ENCODE measurements around the gene DLG2.

Gene DLG2

DNA sequence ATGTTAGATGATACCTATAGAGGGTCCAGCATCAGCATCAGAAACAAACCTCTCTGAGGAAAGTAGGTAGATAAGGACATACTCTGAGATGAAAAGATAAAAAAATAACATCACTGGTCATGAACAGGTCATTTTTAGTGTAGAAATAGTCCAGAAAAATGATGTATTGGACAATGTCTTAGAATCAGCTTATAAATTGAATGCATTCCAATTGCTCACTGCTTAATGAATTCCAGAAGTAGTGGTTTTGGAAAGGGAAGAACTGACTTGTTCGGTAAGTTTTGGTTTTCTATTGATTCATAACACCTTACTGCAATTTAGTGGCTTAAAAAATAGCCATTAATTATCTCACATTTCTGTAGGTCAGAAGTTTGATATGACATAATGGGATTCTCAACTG is 1411.5 kb downstream of the DLG2 start:
- DNase-seq (ENCODE audit: low read depth, low spot score): no peak

- no peak for DNase-seq (ENCODE audit: low read depth, low spot score)
Measured at GRCh38 chr11:84214557-84214956, 1412.6 kb downstream of the DLG2 start.

DNA sequence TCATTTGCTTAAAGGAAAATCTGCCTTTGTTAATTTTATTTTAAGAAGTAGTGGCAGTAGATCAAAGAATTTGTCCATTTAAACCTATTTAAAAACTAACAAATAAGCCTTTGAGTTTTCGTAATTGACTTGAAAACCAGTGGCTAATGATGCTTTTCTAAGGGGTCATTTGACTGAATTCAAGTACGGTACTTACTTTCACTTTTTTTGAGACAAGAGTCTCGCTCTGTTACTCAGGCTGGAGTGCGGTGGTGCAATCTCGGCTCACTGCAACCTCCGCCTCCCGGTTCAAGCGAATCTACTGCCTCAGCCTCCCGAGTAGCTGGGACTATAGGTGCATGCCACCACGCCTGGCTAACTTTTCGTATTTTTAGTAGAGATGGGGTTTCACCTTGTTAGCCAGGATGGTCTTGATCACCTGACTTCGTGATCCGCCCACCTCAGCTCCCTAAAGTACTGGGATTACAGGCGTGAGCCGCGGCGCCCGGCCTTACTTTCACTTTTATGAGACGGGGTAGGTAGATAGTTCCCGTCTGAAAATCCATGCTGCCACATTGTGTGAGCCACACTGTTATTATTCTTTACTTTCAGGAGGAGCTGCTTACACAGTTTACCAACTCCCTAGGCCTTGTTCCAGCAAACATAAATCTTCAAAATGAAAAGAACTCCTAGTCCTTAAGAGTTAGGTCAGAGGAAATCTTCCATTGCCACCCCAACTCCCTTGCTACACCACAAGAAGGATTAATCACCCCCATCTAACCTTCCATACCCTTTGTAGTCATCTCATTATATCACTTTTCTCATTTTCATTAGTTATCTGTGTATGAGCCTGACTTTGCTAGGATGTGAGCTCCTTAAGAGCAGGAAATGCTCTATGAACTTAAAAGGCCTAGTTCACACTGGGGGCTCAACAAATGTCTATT is 1414.4 kb downstream of the DLG2 start:
- DNase-seq (ENCODE audit: low read depth, low spot score): no peak

DNA sequence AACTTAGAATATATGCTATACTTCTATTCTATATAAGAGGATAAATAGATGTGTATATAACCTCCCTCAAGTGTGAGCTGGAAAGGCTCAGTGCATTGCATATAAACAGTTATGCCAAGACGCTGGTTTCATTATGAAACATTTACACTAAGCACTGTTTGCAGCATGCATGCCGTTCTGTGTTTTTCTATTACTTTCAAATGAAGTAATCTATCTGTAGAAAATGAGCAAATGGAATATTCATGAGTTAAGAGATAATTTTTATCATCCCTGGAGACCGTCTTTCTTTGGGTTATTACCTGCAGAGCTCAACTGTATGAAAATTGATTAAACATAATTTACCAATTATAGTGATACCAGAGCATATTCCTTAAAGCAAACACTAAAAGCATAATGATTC is 1415.2 kb downstream of the DLG2 start:
- no peak for DNase-seq (ENCODE audit: low read depth, low spot score)

- no peak for DNase-seq (ENCODE audit: low read depth, low spot score)
Measured at GRCh38 chr11:84194696-84195095, 1432.4 kb downstream of the DLG2 start.

- no peak for DNase-seq (ENCODE audit: low read depth, low spot score)
Measured at GRCh38 chr11:84193706-84194105, 1433.4 kb downstream of the DLG2 start.

GRCh38 chr11:84188521-84188920 is 1438.6 kb downstream of the DLG2 start:
- DNase-seq (ENCODE audit: low read depth, low spot score): no peak

DNA sequence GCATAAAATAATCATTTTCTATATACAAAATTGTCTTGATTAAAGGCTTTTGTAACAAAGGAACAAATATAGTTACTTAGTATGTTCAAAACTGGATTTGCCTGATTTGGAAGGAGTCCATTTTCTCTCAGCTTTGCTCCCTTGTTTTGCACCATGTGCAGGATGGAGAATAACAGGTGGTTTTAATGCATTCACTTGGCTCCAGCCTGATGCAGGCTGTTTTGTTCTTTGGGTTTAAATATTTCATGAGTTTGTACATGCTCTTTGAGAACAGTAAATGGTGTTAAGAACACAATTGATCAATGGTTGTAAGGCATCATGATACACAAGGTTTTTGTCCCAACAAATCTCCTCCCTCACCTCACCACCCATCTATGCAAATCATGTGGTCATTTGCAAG is 1454.1 kb downstream of the DLG2 start:
- no peak for DNase-seq (ENCODE audit: low read depth, low spot score)

DNA sequence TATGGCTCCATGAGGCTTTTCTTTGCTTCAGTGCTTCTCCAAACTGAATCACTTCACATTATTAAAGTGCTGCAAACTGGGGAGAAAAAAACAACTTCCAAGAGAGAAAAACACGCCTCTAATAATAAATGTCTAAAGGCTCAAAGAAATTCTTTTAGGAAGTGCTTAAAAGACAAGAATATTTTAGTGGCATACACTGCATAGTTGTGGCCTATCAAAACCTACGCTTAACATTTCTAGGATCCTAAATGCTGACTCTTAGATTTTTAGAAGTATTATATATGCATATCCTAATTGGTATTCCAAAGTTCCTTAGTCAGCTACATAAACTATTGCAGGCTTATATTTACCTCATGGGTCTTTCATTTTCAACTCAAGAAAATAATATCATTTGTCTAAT is 1462.0 kb downstream of the DLG2 start:
- DNase-seq (ENCODE audit: low read depth, low spot score): no peak

- DNase-seq (ENCODE audit: low read depth, low spot score): no peak
Measured at GRCh38 chr11:84164728-84165127, 1462.4 kb downstream of the DLG2 start.

- no peak for DNase-seq (ENCODE audit: low read depth, low spot score)
Measured at GRCh38 chr11:84163116-84163515, 1464.0 kb downstream of the DLG2 start.

- DNase-seq (ENCODE audit: low read depth, low spot score): no peak
Measured at GRCh38 chr11:84157639-84158038, 1469.5 kb downstream of the DLG2 start.

GRCh38 chr11:84146826-84147225 is 1480.3 kb downstream of the DLG2 start:
- no peak for DNase-seq (ENCODE audit: low read depth, low spot score)

DNA sequence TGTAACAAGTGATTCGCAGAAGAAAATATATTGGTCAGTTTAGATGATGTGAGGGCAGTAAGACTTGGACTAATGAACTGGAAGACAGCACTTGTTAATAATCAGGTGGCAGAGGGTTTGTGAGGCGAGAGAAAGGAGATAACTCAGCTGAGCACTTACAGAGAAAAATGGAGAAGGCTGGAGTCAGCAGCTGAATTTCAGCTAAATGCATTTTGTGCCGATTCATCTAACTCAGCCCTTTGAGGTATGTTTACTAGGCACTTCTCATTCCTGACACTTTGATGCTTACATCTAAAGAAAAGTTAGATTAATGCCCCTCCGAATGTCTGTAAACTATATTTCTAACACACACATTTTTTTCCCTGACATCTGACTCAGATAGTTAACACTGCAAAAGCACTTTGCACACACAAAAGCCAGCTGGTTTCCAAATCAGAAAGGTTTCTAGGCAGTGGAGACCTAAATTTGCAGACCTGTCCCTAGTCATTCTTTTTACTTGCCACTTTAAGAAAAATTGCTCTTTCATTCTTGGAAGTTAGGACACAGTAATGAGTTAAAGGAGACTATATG is 1481.4 kb downstream of the DLG2 start:
- DNase-seq (ENCODE audit: low read depth, low spot score): no peak

GRCh38 chr11:84144531-84144930 is 1482.6 kb downstream of the DLG2 start:
- DNase-seq (ENCODE audit: low read depth, low spot score): no peak

GRCh38 chr11:84142411-84142810 is 1484.7 kb downstream of the DLG2 start:
- DNase-seq (ENCODE audit: low read depth, low spot score): no peak

- DNase-seq (ENCODE audit: low read depth, low spot score): no peak
Measured at GRCh38 chr11:84140386-84141169, 1486.6 kb downstream of the DLG2 start.

DNA sequence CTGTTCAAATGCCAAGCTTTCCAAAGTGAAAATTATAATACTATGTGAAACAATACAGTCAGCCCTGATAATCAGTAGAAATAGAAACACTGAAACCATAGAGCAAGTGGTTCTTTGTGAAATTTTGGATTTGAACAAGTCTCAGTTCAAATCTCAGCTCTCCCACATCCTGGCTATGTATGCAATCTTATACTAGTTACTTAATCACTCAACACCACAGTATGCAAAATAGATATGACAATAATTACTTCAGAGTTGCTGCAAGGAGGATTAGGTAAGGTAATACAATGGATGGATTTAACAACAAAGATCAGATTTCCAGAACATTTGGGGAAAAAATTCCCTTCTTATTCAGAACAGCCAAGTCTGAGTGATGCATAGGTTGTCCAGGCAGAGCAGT is 1489.2 kb downstream of the DLG2 start:
- no peak for DNase-seq (ENCODE audit: low read depth, low spot score)

DNA sequence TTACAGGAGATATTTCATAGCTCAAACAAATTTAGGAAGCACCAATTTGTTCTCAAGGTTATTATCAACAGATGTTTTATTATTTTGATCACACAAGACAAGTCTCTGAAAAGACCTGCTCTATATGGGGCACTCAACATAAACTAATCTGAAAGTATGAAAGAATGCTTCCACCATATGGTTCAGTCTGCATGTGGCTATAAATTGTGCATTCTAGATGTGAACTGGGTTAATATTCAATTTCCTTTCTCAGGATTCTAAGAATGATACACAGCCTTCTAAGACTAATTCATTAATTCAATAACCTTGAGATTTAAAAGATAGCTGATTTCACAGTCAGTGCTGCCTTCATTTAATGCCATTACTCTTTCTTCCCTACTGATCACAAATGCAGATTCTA is 1489.6 kb downstream of the DLG2 start:
- DNase-seq (ENCODE audit: low read depth, low spot score): no peak

DNA sequence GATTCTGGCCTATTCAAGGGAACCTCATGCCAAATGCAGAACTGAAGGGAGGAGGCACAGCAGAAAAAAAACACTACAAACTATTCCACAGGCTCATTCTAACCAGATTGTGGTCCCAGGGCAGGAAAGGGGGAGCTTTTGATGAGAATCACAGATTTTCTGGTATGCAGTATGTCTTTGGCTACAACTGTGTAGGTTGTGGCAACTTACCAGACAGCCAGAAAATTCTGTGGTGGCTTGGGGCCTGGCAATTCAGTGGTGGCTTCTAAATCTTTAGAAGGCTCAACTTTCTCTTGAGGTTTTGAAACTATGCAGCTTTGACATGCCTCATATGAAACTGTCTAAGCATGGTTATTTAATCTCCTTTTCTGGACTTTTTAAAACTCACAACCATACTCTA is 1490.2 kb downstream of the DLG2 start:
- no peak for DNase-seq (ENCODE audit: low read depth, low spot score)

- DNase-seq (ENCODE audit: low read depth, low spot score): no peak
Measured at GRCh38 chr11:84130646-84131427, 1496.3 kb downstream of the DLG2 start.

Data from activated CD4-positive, CD25-positive, alpha-beta regulatory T cell treated with anti-CD3 and anti-CD28 coated beads, Interleukin-2, amount 50 U/mL, for 16 hours (primary cell).